Upper lobe of left lung (tissue), 4 donors: ENCODE data around the gene PPP4C.
A peak's percentile ranks its signal among the peaks of the same experiment; 100 is the strongest.

Source experiments
- CTCF ChIP-seq, 6 experiments: fragments of 450-650 bp in 4 of 6; fragments of 200-600 bp in 2 of 6; sonication (generic) in 2 of 6; IDR thresholded peaks; one replicate each; pipeline ENCODE4 v1.5.1; 2016 to 2019; ENCODE audit warnings: antibody characterized with exemption in 6 of 6
- EP300 ChIP-seq, 4 donors: sonication (generic); formaldehyde crosslinking; IDR thresholded peaks; one replicate each; pipeline ENCODE4 v1.5.1; 2017; ENCODE audit warnings: antibody characterized with exemption in 4 of 4, control low read depth in 2 of 4
- POLR2A ChIP-seq, 4 donors: fragments of 450-650 bp; IDR thresholded peaks; one replicate each; pipeline ENCODE4 v1.5.1; 2016 to 2017; ENCODE audit warnings: antibody characterized with exemption in 4 of 4, mild to moderate bottlenecking in 2 of 4
- POLR2AphosphoS5 ChIP-seq, 2 donors: sonication (generic); formaldehyde crosslinking; IDR thresholded peaks; one replicate each; pipeline ENCODE4 v1.5.1; 2017; ENCODE audit warnings: antibody characterized with exemption in 2 of 2

- TF ChIP-seq CTCF (IDR thresholded peaks at IDR 0.05) (no peak), EP300 (IDR thresholded peaks at IDR 0.05) (no peak), POLR2A (IDR thresholded peaks at IDR 0.05) (peak in 1 of 4 donors; percentile 51), POLR2AphosphoS5 (IDR thresholded peaks at IDR 0.05) (peak; percentile 7 to 14)
Observed at GRCh38 chr16:30066761-30067583, 8.8 kb upstream of the PPP4C start.
